AG09319 (cell line): Measurements from ENCODE around the gene KIF2A.

ENCODE experiments used
- DNase-seq: peaks from one replicate; pipeline ENCODE4 v3.0.0-alpha.2; 2010; ENCODE audit warnings: low read depth; ENCODE audit errors: extremely low read depth
- CTCF ChIP-seq: IDR thresholded peaks from 2 replicates; pipeline ENCODE4 v1.5.1; 2011; ENCODE audit warnings: low read depth, mild to moderate bottlenecking, inconsistent platforms, low read length, moderate library complexity

The KIF2A gene

GRCh38 chr5:62314213-62314830, 8.3 kb downstream of the KIF2A start:
- DNase-seq, result no peak
- no peak for TF ChIP-seq CTCF

GRCh38 chr5:62315376-62316175, 9.6 kb downstream of the KIF2A start:
- no peak for DNase-seq
- no peak for TF ChIP-seq CTCF

GRCh38 chr5:62316176-62316502, 10.1 kb downstream of the KIF2A start:
- no peak for DNase-seq
- no peak for TF ChIP-seq CTCF

- no peak for DNase-seq
- TF ChIP-seq CTCF, result no peak
Measured at GRCh38 chr5:62317810-62318209, 11.8 kb downstream of the KIF2A start.

DNA sequence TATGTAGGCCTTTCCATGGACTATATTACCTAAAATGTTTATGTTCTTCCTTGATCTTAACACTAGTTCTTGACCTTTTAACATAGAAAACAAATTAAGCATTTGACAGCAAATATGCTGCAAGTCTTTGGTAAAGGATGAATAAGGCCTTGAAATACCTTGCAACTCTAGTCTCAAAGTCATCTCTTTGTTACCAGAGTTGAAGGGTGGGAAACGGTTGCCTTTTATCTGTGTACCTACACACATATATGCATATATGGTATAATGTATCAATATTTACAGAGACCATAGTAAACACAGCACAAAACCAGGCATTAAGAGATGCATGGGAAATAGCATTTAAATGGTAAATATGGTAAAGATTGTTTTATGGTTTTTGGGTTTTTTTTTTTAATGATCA, 16.5 kb downstream of the KIF2A start:
- TF ChIP-seq CTCF, result no peak

GRCh38 chr5:62326302-62326701, 20.3 kb downstream of the KIF2A start:
- no peak for DNase-seq
- TF ChIP-seq CTCF, result no peak

More for the DNA sequence above, 16.5 kb downstream of the KIF2A start:
- DNase-seq, result no peak

- TF ChIP-seq CTCF, result no peak
Measured at GRCh38 chr5:62326702-62327101, 20.7 kb downstream of the KIF2A start.

More at GRCh38 chr5:62326702-62327101, 20.7 kb downstream of the KIF2A start:
- no peak for DNase-seq
